Neutrophil (primary cell): ENCODE measurements around the gene CDH5.

Experiments
- H3K27ac ChIP-seq: fragments of 200-600 bp; sonication (generic); 2 replicates; pipeline ENCODE4 v1.5.1; 2016; ENCODE audit warnings: mild to moderate bottlenecking, moderate library complexity
- H3K27me3 ChIP-seq: fragments of 200-600 bp; sonication (generic); 2 replicates; pipeline ENCODE4 v1.6.0; 2016; ENCODE audit warnings: mild to moderate bottlenecking
- H3K36me3 ChIP-seq: fragments of 200-600 bp; sonication (generic); 2 replicates; pipeline ENCODE4 v1.5.1; 2017
- H3K4me1 ChIP-seq, 2 experiments: fragments of 200-600 bp in 1 of 2; sonication (generic) in 1 of 2; 1 replicate in 1 of 2; 2 replicates in 1 of 2; pipeline versions ENCODE4 v1.5.1 to v1.6.1; 2013 to 2016; ENCODE audit warnings: low read depth in 1 of 2, low read length in 1 of 2, mild to moderate bottlenecking in 1 of 2, moderate library complexity in 1 of 2; ENCODE audit not compliant: control insufficient read depth in 1 of 2, insufficient read depth in 1 of 2
- H3K4me3 ChIP-seq, 2 experiments: fragments of 200-600 bp in 1 of 2; sonication (generic) in 1 of 2; 1 replicate in 1 of 2; 2 replicates in 1 of 2; pipeline ENCODE4 v1.5.1; 2013 to 2016; ENCODE audit warnings: low read depth in 1 of 2, low read length in 1 of 2, mild to moderate bottlenecking in 1 of 2, moderate library complexity in 1 of 2
- H3K9me3 ChIP-seq: fragments of 200-600 bp; sonication (generic); 2 replicates; pipeline ENCODE4 v1.5.1; 2016
- CTCF ChIP-seq: fragments of 200-600 bp; sonication (generic); IDR thresholded peaks from 2 replicates; pipeline ENCODE4 v1.5.1; 2016; ENCODE audit warnings: antibody characterized with exemption

Gene CDH5

DNA sequence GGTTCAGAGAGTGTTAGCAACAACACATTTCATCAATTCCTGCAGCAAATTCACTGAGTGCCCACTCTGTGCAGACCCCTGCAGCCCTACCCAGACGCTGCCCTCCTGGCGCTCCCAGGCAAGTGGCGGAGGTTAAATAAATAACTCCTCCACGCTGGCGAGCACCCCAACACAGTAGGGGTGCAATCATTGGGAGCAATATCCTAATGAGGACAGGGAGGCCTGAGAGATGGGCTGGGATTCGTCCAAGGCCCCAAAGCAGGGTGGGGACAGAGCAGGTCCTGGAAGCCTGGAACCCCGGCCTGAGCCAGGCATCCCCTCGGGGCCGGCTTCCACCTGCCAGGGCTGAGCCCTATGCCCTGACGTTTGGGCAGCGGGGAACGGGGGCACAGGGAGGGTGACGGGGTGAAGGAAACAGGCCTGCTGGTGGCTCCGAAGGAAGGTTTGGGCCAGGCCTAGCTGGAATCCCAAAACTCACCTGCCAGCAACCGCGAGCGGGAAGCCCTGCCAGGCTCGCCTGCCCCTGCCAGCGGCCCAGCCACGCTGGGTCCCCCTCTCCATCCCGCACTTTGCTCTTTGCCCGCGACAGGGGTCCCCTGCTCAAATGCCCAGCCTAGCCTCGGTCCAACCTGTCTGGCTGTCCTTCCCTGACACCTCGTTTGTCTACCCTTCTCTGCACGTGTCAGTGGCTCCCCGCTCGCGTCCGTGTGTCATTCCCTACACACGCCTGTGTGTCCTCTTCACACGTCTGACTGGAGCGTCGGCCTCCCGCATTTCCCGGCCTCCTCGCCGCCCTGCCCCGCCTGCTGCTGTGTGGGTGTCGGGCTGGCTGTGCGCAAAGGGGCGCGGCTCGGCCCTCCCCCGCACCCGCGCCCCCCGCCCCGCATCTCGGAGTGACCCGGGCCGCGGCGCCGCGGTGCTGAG is 59.9 kb downstream of the CDH5 start:
- Histone ChIP-seq H3K27me3 (peaks cover 98% of the 10 kb centered on the region), H3K4me3 (no peak overlapping the region)

GRCh38 chr16:66427036-66427860 is 60.8 kb downstream of the CDH5 start, which contains the start of gene BEAN1:
Gene BEAN1 (plus strand): TSS chr16:66427295. CDS start chr16:66437677, 10,382 bp downstream.
- peaks cover 0 to 7% of the 10 kb centered on the region in 2 experiments for H3K4me1 ChIP-seq
- no peak for TF ChIP-seq CTCF
- no peak within 1 kb of the TSS for H3K27ac ChIP-seq
- no peaks in the 10 kb centered on the region for H3K36me3 ChIP-seq
- peaks cover 98% of the 10 kb centered on the region for H3K27me3 ChIP-seq
- no peak within 1 kb of the TSS for H3K4me3 ChIP-seq
- no peaks in the 10 kb centered on the region for H3K9me3 ChIP-seq

More for the DNA sequence above, 59.9 kb downstream of the CDH5 start:
- no peaks in the 10 kb centered on the region for H3K36me3 ChIP-seq
- no peak overlapping the region for H3K27ac ChIP-seq
- H3K4me1 ChIP-seq = peaks cover 0 to 7% of the 10 kb centered on the region in 2 experiments
- TF ChIP-seq CTCF = no peak
- H3K9me3 ChIP-seq = no peaks in the 10 kb centered on the region

GRCh38 chr16:66427871-66428681 is 61.6 kb downstream of the CDH5 start:
- H3K4me3 ChIP-seq = no peak overlapping the region
- H3K27ac ChIP-seq = no peak overlapping the region
- no peaks in the 10 kb centered on the region for H3K36me3 ChIP-seq
- H3K4me1 ChIP-seq = peaks cover 0 to 7% of the 10 kb centered on the region in 2 experiments
- H3K9me3 ChIP-seq = no peaks in the 10 kb centered on the region
- H3K27me3 ChIP-seq = peaks cover 98% of the 10 kb centered on the region
- TF ChIP-seq CTCF = no peak

DNA sequence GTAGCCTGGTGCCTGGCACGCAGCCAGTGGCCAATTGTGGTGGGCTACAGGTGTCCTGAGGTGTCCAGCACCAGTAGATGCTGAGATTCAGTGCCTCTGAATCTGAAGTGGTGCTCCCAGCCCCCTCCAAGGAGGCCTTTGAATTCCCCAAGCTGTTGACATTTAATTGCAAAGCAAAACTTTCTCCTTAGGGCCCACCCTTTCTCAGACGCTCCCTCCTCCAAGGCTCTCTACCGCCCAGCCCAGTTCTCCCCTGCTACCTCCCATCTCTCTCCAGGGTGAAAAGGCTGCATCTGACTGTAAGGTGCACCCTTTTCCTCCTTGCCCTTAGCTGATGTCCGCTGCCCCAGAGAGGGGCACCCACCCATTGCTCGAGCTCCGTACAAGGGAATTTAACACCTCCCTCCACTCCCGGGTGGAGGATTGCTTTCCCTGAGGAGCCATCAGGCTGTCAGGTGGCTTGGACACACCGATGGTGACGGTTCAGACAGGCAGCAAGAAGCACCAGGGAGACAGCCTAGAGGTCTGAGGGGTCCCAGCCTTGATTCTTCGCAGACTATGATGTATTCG is 62.3 kb downstream of the CDH5 start:
- H3K4me1 ChIP-seq = peaks cover 0 to 7% of the 10 kb centered on the region in 2 experiments
- TF ChIP-seq CTCF = no peak
- no peak overlapping the region for H3K27ac ChIP-seq
- H3K9me3 ChIP-seq = no peaks in the 10 kb centered on the region
- no peaks in the 10 kb centered on the region for H3K36me3 ChIP-seq
- H3K4me3 ChIP-seq = no peak overlapping the region
- H3K27me3 ChIP-seq = peaks cover 98% of the 10 kb centered on the region
